Panc1 (cell line): ENCODE data around the gene ZNF48. TPM values are rescaled to one million over a fixed set of nuclear protein-coding genes. Genes with fewer than 3 reads are reported as not detected.
A peak's percentile ranks its signal among the peaks of the same experiment; 100 is the strongest.

Source experiments
- ATAC-seq: fragments of 200-7000 bp; cut with Tn5 transposase; 2 replicates; pipeline ENCODE4 v1.9.1; 2020; ENCODE audit warnings: mild to moderate bottlenecking, moderate library complexity
- BruUV-seq: library from RNA; stranded (reverse); fragments of 400-500 nt; replicated peaks from 2 replicates; lab custom pipeline; 2021; lab: Mats Ljungman, UMichigan
- CTCF ChIA-PET: fragments of 300-600 bp; sonication (Branson Sonifier 250); formaldehyde crosslinking; loops from one replicate; lab custom pipeline; 2022; ENCODE audit warnings: antibody characterized with exemption; lab: Charles Lee
- POLR2A ChIA-PET: fragments of 300-600 bp; sonication (Branson Sonifier 250); formaldehyde crosslinking; loops from one replicate; lab custom pipeline; 2022; ENCODE audit warnings: antibody characterized with exemption; lab: Charles Lee
- DNase-seq: peaks from one replicate; pipeline ENCODE4 v3.0.0-alpha.2; 2010; ENCODE audit warnings: low read depth, low spot score
- H3K27ac ChIP-seq: 2 replicates; pipeline ENCODE4 v1.5.1; 2011; ENCODE audit warnings: mild to moderate bottlenecking, low read length, inconsistent platforms
- H3K27me3 ChIP-seq: fragments of 200-500 bp; sonication (Bioruptor generic); 2 replicates; pipeline ENCODE4 v1.6.0; 2014; ENCODE audit warnings: low read length, inconsistent platforms; ENCODE audit not compliant: control insufficient read depth, insufficient read depth
- H3K36me3 ChIP-seq: fragments of 200-500 bp; sonication (Bioruptor generic); 2 replicates; pipeline ENCODE4 v1.5.1; 2014; ENCODE audit warnings: inconsistent platforms, mild to moderate bottlenecking, low read length, moderate library complexity; ENCODE audit not compliant: control insufficient read depth, insufficient read depth
- H3K4me1 ChIP-seq: 2 replicates; pipeline ENCODE4 v1.5.1; 2011; ENCODE audit warnings: inconsistent platforms, mild to moderate bottlenecking, low read length, moderate library complexity; ENCODE audit not compliant: control insufficient read depth, insufficient read depth
- H3K4me3 ChIP-seq, 2 experiments: 2 replicates each; pipeline ENCODE4 v1.5.1; 2011 to 2012; ENCODE audit warnings: low read depth in 2 of 2, low read length in 2 of 2, mild to moderate bottlenecking in 2 of 2, inconsistent platforms in 1 of 2, moderate library complexity in 1 of 2
- H3K9me3 ChIP-seq: fragments of 200-500 bp; sonication (Bioruptor generic); 2 replicates; pipeline ENCODE4 v1.5.1; 2014; ENCODE audit warnings: low read depth, mild to moderate bottlenecking, inconsistent platforms, low read length, moderate library complexity; ENCODE audit not compliant: control insufficient read depth, insufficient read depth
- CTCF ChIP-seq: fragments of 450-650 bp; IDR thresholded peaks from 2 replicates; pipeline ENCODE4 v1.5.1; 2017; ENCODE audit warnings: mild to moderate bottlenecking
- POLR2AphosphoS5 ChIP-seq: IDR thresholded peaks from 2 replicates; pipeline ENCODE4 v1.6.1; 2012; ENCODE audit warnings: mild to moderate bottlenecking, low read depth, low read length, moderate library complexity
- SIN3A ChIP-seq: IDR thresholded peaks from 2 replicates; pipeline ENCODE4 v1.6.1; 2012; ENCODE audit warnings: low read depth, mild to moderate bottlenecking, low read length, moderate library complexity, borderline replicate concordance; ENCODE audit not compliant: insufficient read depth
- TCF7L2 ChIP-seq: IDR thresholded peaks from 2 replicates; pipeline ENCODE4 v1.6.1; 2011; ENCODE audit warnings: mild to moderate bottlenecking, low read depth, low read length, inconsistent platforms
- in situ Hi-C: cut with HindIII; loops from 2 replicates; pipeline ENCODE4 v1.10.0; 2016; ENCODE audit warnings: low sequenced_read_pairs, low pct_unique_long_range_greater_than_20kb
- intact Hi-C: fragments of 100-400 bp; cut with micrococcal nuclease; formaldehyde crosslinking; loops from one replicate; pipeline ENCODE4 v1.10.0; 2022; ENCODE audit not compliant: unreplicated experiment
- total RNA-seq: library from RNA; stranded (reverse); gene quantifications from one replicate; pipeline ENCODE4 v1.2.1, GENCODE V29; 2021; ENCODE audit not compliant: unreplicated experiment
- TF ChIP-seq, protein P1 (sequence below), 2 experiments: IDR thresholded peaks; 2 replicates each; pipeline ENCODE4 v1.6.1; 2011 to 2012; ENCODE audit warnings: low read depth in 2 of 2, control low read depth in 1 of 2, low read length in 1 of 2, mild to moderate bottlenecking in 1 of 2, moderate library complexity in 1 of 2; ENCODE audit not compliant: insufficient read depth in 1 of 2

ZNF48 gene
- total RNA-seq, 1 experiment from 2014 or later = 16.6 TPM

- DNase-seq (no peak), ATAC-seq (no peak)
- no peak for TF ChIP-seq SIN3A
- no peak for TF ChIP-seq TCF7L2
- TF ChIP-seq CTCF = no peak
- no peak; the same call in 1 of the 2 replicates for TF ChIP-seq POLR2AphosphoS5
- TF ChIP-seq, protein P1, sequence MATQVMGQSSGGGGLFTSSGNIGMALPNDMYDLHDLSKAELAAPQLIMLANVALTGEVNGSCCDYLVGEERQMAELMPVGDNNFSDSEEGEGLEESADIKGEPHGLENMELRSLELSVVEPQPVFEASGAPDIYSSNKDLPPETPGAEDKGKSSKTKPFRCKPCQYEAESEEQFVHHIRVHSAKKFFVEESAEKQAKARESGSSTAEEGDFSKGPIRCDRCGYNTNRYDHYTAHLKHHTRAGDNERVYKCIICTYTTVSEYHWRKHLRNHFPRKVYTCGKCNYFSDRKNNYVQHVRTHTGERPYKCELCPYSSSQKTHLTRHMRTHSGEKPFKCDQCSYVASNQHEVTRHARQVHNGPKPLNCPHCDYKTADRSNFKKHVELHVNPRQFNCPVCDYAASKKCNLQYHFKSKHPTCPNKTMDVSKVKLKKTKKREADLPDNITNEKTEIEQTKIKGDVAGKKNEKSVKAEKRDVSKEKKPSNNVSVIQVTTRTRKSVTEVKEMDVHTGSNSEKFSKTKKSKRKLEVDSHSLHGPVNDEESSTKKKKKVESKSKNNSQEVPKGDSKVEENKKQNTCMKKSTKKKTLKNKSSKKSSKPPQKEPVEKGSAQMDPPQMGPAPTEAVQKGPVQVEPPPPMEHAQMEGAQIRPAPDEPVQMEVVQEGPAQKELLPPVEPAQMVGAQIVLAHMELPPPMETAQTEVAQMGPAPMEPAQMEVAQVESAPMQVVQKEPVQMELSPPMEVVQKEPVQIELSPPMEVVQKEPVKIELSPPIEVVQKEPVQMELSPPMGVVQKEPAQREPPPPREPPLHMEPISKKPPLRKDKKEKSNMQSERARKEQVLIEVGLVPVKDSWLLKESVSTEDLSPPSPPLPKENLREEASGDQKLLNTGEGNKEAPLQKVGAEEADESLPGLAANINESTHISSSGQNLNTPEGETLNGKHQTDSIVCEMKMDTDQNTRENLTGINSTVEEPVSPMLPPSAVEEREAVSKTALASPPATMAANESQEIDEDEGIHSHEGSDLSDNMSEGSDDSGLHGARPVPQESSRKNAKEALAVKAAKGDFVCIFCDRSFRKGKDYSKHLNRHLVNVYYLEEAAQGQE (IDR thresholded peaks at IDR 0.05; ENCODE audit: insufficient read depth in 1 of 2, low read depth in 2 of 2, low read length in 1 of 2) = no peak
- Histone ChIP-seq H3K27ac (peak overlapping the region; percentile 77), H3K4me3 (peak overlapping the region; percentile 45), H3K36me3 (peaks cover 4% of the 10 kb centered on the region), H3K9me3 (no peaks in the 10 kb centered on the region), H3K27me3 (no peaks in the 10 kb centered on the region), H3K4me1 (peaks cover 13% of the 10 kb centered on the region)
- in situ Hi-C loops (no loop called here), intact Hi-C loops (no loop called here)
- no TSS peak for BruUV-seq
- CTCF ChIA-PET = interaction anchor here (1.0 to 2.7 kb wide), 4 partner anchors 9 to 275 kb away, joined by 3 to 12 read pairs (median 4); partner anchors contain the start of genes DCTPP1 and ZNF48
- POLR2A ChIA-PET = interaction anchor here (0.6 to 0.8 kb wide), 3 partner anchors 10 to 682 kb away, joined by 3 to 11 read pairs (median 3); no protein-coding TSS in a partner anchor
Observed at GRCh38 chr16:30418350-30419181, 23.3 kb downstream of the ZNF48 start.

DNA sequence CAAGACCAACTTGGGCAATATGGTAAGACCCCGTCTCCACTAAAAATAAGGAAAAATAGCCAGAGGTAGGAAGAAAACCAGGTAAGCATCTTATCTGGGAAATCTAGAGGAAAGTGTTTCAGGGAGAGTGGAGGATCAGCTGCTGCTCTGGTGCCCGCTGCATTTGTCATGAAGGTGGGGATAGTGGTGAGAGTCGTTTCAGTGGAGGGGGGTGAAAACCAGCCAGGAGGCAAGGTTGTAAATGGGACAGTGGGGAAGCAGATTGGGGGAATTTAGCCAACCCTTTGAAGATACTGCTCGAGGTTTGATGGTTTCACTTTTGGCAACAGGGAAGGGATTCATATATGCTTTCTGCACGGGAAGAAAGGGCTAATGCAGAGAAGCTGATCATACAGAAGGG, 25.8 kb downstream of the ZNF48 start:
- H3K9me3 ChIP-seq = no peaks in the 10 kb centered on the region
- ChIA-PET POLR2A (no interaction called here), CTCF (no interaction called here)
- H3K4me1 ChIP-seq = peaks cover 13% of the 10 kb centered on the region
- no TSS peak for BruUV-seq
- no peak overlapping the region for H3K27ac ChIP-seq
- DNase-seq (no peak), ATAC-seq (no peak)
- in situ Hi-C loops = no loop called here
- no peak overlapping the region for H3K4me3 ChIP-seq
- peaks cover 7% of the 10 kb centered on the region for H3K36me3 ChIP-seq
- TF ChIP-seq POLR2AphosphoS5 (no peak), CTCF (no peak), TCF7L2 (no peak), SIN3A (no peak)
- TF ChIP-seq, protein P1 (IDR thresholded peaks at IDR 0.05; ENCODE audit: insufficient read depth in 1 of 2, low read depth in 2 of 2, low read length in 1 of 2) = no peak
- no peaks in the 10 kb centered on the region for H3K27me3 ChIP-seq
- intact Hi-C loops = no loop called here
